ENCODE data around the gene UGT1A4.
A peak's percentile ranks its signal among the peaks of the same experiment; 100 is the strongest.

UGT1A4 gene

DNA sequence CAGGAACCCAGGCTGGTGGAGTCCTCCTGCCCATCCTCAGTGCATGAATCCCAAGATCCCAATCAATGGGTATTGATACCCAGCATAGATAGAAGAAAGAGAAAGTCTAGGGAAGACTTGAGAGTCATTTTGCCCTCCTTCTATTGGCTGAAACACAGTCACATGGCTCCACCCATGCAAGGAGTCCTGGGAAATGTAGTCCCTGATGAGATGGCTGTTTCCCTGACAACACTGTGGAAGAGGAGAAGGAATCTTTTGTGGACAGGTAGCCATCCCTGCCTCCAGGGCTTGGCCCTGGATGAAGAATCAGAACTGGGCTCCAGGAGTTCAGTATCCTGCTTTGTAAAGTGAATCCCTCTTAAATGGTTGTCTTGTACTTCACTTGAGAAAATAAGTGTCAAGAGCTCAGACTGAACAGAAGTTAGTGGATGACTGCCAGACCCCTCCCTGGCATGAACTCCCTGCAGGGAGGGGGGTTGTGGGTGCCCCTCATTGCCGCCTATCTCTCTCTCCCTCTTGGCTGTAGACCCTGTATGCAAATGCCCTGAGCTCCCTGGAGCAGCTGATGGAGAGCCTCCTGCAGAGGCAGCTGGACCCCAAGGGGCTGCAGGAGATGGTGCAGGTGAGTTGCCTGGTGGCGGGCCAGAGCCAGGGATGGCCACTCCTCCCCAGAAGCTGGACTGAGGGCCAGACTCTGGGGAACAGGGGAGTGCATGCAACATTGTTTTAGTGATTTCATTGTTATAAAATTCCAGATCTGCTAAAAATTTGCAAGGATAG lies 95.7 kb downstream of the UGT1A4 start:
- no peaks in the 10 kb centered on the region for H3K36me3 ChIP-seq
- no peak overlapping the region for H3K4me3 ChIP-seq (ENCODE audit: low read depth, low read length)
- no peak overlapping the region for H3K27ac ChIP-seq
- H3K27me3 ChIP-seq (ENCODE audit: insufficient read depth, low read depth, severe bottlenecking), result no peaks in the 10 kb centered on the region
- TF ChIP-seq, protein P1, sequence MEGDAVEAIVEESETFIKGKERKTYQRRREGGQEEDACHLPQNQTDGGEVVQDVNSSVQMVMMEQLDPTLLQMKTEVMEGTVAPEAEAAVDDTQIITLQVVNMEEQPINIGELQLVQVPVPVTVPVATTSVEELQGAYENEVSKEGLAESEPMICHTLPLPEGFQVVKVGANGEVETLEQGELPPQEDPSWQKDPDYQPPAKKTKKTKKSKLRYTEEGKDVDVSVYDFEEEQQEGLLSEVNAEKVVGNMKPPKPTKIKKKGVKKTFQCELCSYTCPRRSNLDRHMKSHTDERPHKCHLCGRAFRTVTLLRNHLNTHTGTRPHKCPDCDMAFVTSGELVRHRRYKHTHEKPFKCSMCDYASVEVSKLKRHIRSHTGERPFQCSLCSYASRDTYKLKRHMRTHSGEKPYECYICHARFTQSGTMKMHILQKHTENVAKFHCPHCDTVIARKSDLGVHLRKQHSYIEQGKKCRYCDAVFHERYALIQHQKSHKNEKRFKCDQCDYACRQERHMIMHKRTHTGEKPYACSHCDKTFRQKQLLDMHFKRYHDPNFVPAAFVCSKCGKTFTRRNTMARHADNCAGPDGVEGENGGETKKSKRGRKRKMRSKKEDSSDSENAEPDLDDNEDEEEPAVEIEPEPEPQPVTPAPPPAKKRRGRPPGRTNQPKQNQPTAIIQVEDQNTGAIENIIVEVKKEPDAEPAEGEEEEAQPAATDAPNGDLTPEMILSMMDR (IDR thresholded peaks at IDR 0.05; ENCODE audit: low read depth, low read length), result no peak
- peak; percentile 6 for DNase-seq
- H3K9me3 ChIP-seq (ENCODE audit: severe bottlenecking), result no peaks in the 10 kb centered on the region

DNA sequence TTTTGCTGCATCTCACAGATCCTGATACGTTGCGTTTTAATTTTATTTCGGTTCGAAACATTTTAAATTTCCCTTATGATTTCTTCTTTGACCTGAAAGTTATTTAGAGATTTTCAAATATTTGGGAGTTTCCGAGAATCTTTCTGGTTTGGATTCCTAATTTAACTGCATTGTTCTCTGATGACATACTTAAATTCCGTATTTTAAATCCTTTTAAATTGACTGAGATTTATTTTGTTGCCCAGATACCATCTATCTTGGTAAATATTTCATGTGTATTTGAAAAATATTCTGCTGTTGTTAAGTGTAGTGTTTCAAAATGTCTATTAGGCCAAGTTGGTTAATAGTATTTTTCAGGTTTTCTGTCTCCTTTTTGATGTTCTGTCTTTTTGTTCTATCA lies 97.3 kb downstream of the UGT1A4 start:
- H3K27ac ChIP-seq, result no peak overlapping the region
- H3K36me3 ChIP-seq, result no peaks in the 10 kb centered on the region
- no peaks in the 10 kb centered on the region for H3K9me3 ChIP-seq (ENCODE audit: severe bottlenecking)
- DNase-seq, result no peak
- H3K4me3 ChIP-seq (ENCODE audit: low read depth, low read length), result no peak overlapping the region
- TF ChIP-seq, protein P1 (IDR thresholded peaks at IDR 0.05; ENCODE audit: low read depth, low read length), result no peak
- no peaks in the 10 kb centered on the region for H3K27me3 ChIP-seq (ENCODE audit: insufficient read depth, low read depth, severe bottlenecking)

- H3K9me3 ChIP-seq (ENCODE audit: severe bottlenecking), result no peaks in the 10 kb centered on the region
- TF ChIP-seq, protein P1 (IDR thresholded peaks at IDR 0.05; ENCODE audit: low read depth, low read length), result no peak
- no peak overlapping the region for H3K4me3 ChIP-seq (ENCODE audit: low read depth, low read length)
- no peaks in the 10 kb centered on the region for H3K27me3 ChIP-seq (ENCODE audit: insufficient read depth, low read depth, severe bottlenecking)
- no peak for DNase-seq
- H3K36me3 ChIP-seq, result no peaks in the 10 kb centered on the region
- no peak overlapping the region for H3K27ac ChIP-seq
These were observed 97.8 kb downstream of the UGT1A4 start for GRCh38 chr2:233816334-233816733.

- peak; percentile 0 for DNase-seq
- H3K9me3 ChIP-seq (ENCODE audit: severe bottlenecking), result no peaks in the 10 kb centered on the region
- H3K27me3 ChIP-seq (ENCODE audit: insufficient read depth, low read depth, severe bottlenecking), result no peaks in the 10 kb centered on the region
- no peak overlapping the region for H3K4me3 ChIP-seq (ENCODE audit: low read depth, low read length)
- no peaks in the 10 kb centered on the region for H3K36me3 ChIP-seq
- H3K27ac ChIP-seq, result no peak overlapping the region
- TF ChIP-seq, protein P1 (IDR thresholded peaks at IDR 0.05; ENCODE audit: low read depth, low read length), result no peak
These were observed 98.2 kb downstream of the UGT1A4 start for GRCh38 chr2:233816771-233817170.

- no peak for DNase-seq
- H3K27ac ChIP-seq, result no peak overlapping the region
These were observed 98.9 kb downstream of the UGT1A4 start for GRCh38 chr2:233817361-233817911.

More at GRCh38 chr2:233817361-233817911, 98.9 kb downstream of the UGT1A4 start:
- H3K27me3 ChIP-seq (ENCODE audit: insufficient read depth, low read depth, severe bottlenecking), result no peaks in the 10 kb centered on the region
- TF ChIP-seq, protein P1 (IDR thresholded peaks at IDR 0.05; ENCODE audit: low read depth, low read length), result no peak
- no peaks in the 10 kb centered on the region for H3K36me3 ChIP-seq
- no peak overlapping the region for H3K4me3 ChIP-seq (ENCODE audit: low read depth, low read length)
- no peaks in the 10 kb centered on the region for H3K9me3 ChIP-seq (ENCODE audit: severe bottlenecking)

Measured in WERI-Rb-1 (cell line).